NCI-H1092 (cell line): Measurements from ENCODE around the gene RAB28.

Experiments
- DNase-seq: peaks from one replicate; lab custom pipeline; 2025; lab: John Stamatoyannopoulos, UW

RAB28 gene

GRCh38 chr4:13509442-13509841 is 25.3 kb upstream of the RAB28 start:
- no peak for DNase-seq

GRCh38 chr4:13504374-13504773 is 20.2 kb upstream of the RAB28 start:
- DNase-seq: no peak

GRCh38 chr4:13498469-13498868 is 14.3 kb upstream of the RAB28 start:
- no peak for DNase-seq

GRCh38 chr4:13496605-13497004 is 12.5 kb upstream of the RAB28 start:
- DNase-seq: no peak

GRCh38 chr4:13495753-13496152 is 11.6 kb upstream of the RAB28 start:
- no peak for DNase-seq

- no peak for DNase-seq
Observed at GRCh38 chr4:13493793-13494192, 9.7 kb upstream of the RAB28 start.

GRCh38 chr4:13492747-13493146 is 8.6 kb upstream of the RAB28 start:
- no peak for DNase-seq

GRCh38 chr4:13484749-13485221 is 645 bp upstream of the RAB28 start:
- no peak for DNase-seq

- DNase-seq: no peak
Observed at GRCh38 chr4:13483768-13484121, 395 bp downstream of the RAB28 start.

GRCh38 chr4:13483136-13483767 is 888 bp downstream of the RAB28 start:
- DNase-seq: peak; percentile 15

- no peak for DNase-seq
Observed at GRCh38 chr4:13481569-13481968, 2.6 kb downstream of the RAB28 start.

GRCh38 chr4:13478707-13479106 is 5.4 kb downstream of the RAB28 start:
- no peak for DNase-seq

GRCh38 chr4:13478131-13478530 is 6.0 kb downstream of the RAB28 start:
- no peak for DNase-seq

- no peak for DNase-seq
Observed at GRCh38 chr4:13476915-13477314, 7.2 kb downstream of the RAB28 start.

GRCh38 chr4:13476152-13476551 is 8.0 kb downstream of the RAB28 start:
- no peak for DNase-seq

- no peak for DNase-seq
Observed at GRCh38 chr4:13471400-13471799, 12.7 kb downstream of the RAB28 start.

GRCh38 chr4:13470379-13470778 is 13.8 kb downstream of the RAB28 start:
- no peak for DNase-seq

- no peak for DNase-seq
Observed at GRCh38 chr4:13464973-13465372, 19.2 kb downstream of the RAB28 start.

- no peak for DNase-seq
Observed at GRCh38 chr4:13464543-13464942, 19.6 kb downstream of the RAB28 start.

- no peak for DNase-seq
Observed at GRCh38 chr4:13461191-13461905, 22.8 kb downstream of the RAB28 start.

GRCh38 chr4:13455411-13455810 is 28.7 kb downstream of the RAB28 start:
- DNase-seq: no peak

GRCh38 chr4:13454786-13455185 is 29.4 kb downstream of the RAB28 start:
- no peak for DNase-seq

GRCh38 chr4:13452927-13453579 is 31.1 kb downstream of the RAB28 start:
- no peak for DNase-seq
